GM12801 (cell line): Measurements from ENCODE around the gene GNAT3.

Experiments
- CTCF ChIP-seq: IDR thresholded peaks from one replicate; pipeline ENCODE4 v1.5.1; 2011; ENCODE audit warnings: control low read depth; ENCODE audit not compliant: insufficient read length; ENCODE audit errors: extremely low read depth

The GNAT3 gene

GRCh38 chr7:80511964-80512363 is at the start of gene GNAT3:
Gene GNAT3 (minus strand): TSS chr7:80512064. CDS start chr7:80511926, 138 bp downstream.
- no peak for TF ChIP-seq CTCF

DNA sequence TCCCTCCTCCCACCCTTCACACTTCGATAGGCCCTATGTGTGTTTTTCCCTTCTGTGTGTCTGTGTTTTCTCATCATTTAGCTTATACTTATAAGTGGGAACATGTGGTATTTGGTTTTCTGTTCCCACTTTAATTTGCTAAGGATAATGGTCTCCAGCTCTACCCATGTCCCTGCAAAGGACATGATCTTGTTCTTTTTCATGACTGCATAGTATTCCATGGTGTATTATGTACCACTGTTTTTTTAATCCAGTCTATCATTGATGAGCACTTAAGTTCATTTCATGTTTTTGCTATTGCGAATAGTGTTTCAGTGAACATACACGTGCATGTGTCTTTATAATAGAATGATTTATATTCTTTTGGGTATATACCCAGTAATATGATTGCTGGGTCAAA is 46.3 kb upstream of the GNAT3 start:
- TF ChIP-seq CTCF: no peak

DNA sequence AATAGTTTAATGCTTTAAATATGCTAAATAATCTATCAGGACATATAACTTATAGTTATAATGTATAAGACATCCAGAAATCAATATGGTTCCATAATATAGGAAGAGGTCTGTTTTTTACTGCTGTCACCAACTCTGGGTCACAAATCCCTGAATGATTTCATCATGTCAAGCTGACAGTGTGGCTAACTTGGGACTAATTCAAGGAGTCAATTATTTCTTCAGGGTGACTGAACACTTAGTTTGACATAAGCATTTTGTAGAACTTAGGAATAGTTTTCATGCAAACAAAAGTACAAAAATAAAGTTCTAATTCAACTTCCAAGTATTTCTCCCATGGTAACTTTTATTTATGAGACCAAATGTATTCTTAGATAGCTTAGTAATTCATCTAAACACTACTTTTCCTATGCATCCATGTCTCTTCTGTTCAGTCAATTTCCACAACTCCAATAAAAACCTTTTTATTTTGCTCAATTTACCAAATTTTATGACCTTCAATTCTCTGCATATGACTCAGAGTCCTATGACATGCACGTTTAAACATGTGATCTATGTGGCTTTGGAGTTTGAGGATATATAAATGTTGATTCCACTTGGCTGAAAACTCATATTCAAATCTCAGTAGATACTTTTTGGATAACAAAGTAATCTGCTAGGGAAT is 40.3 kb upstream of the GNAT3 start:
- TF ChIP-seq CTCF: no peak

- TF ChIP-seq CTCF: no peak
Measured at GRCh38 chr7:80550005-80550404, 38.1 kb upstream of the GNAT3 start.

DNA sequence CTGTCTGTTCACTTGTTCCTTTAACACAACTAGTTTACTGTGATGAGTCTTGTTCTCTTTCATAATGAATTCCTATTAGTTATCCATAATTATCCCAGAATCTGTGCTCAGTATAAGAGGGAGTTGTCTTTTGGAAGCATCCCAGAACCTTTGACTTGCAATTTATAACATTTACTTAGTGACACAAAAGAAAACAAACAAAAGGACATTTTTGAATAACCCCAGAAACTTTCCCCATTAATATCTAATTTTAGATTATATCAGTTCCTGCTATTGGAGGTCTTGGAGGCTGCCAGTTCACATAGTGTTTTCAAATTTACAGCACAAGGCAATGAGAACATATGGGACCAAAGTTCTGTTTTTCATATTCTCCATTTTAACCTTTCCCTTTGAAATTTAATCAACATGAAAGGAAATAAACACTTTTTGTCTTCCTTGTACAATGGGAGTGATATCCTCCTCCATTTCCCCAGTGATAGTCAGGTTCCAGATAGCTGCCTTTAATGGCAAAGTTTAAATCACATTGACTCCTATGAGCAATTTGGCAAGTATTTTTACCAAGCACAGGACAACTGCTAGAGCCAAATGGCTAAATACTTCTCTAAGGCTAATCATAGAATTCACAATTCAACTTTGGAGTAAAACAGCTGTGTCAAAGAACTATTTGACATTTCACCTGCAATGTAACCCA is 37.1 kb upstream of the GNAT3 start:
- no peak for TF ChIP-seq CTCF

DNA sequence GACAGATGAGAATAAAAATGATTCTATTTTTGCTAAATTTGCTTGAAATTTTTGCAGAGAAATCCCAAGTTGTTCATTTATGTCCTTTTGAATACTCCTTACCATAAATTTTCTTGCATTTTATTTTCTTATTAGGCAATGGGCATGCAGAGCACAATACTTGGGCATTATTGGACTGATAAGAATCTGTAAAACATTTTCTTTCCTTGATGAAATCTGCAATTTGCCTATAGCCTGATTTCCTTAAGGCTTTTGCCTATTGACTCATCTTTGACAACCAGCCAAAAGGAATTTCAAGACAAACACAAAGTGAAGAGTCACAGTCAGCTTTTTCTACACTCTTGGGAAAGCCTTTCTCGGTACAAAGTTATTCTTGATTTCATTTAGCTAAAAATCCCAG is 30.5 kb upstream of the GNAT3 start:
- TF ChIP-seq CTCF: no peak

DNA sequence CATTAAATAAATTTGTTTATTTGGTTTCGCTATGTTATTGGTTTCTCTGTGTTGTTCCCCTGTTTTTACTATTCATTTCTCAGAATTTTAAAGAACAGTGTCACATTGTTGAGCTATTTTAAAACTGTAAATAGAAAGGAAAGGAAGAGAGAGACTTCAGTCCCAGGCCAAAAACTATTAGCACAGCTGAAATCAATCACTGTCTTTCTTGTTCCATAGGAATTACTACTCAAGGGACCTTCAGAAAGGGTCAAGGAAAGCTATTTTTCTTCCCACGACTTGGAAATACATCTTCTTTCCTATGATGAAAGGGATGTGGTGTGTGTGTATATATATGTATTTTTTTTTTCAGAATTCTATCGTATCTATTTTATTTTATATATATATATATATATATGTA is 29.0 kb upstream of the GNAT3 start:
- no peak for TF ChIP-seq CTCF
